Dendritic cell treated with granulocyte-macrophage colony-stimulating factor and Interleukin-4, amounts not matched to agents 40 ng/mL and 50 ng/mL, for 4 days (primary cell): Measurements from ENCODE around the gene GMNN.
"Not testable (repeated sequence)": the region's sequence is repeated elsewhere in the genome, so short reads cannot be mapped to it uniquely, and the experiment has no call there.

Experiments
- H3K27ac Mint-ChIP-seq: one replicate; pipeline ENCODE4 v1.8.0; 2022; ENCODE audit warnings: mild to moderate bottlenecking, mixed read lengths
- H3K27me3 Mint-ChIP-seq: one replicate; pipeline ENCODE4 v1.8.0; 2022; ENCODE audit warnings: mild to moderate bottlenecking, mixed read lengths
- H3K36me3 Mint-ChIP-seq: one replicate; pipeline ENCODE4 v1.8.0; 2022; ENCODE audit warnings: low read depth, mixed read lengths
- H3K4me1 Mint-ChIP-seq: one replicate; pipeline ENCODE4 v1.8.0; 2022; ENCODE audit warnings: low read depth, mixed read lengths
- H3K4me3 Mint-ChIP-seq: one replicate; pipeline ENCODE4 v1.8.0; 2022; ENCODE audit warnings: mild to moderate bottlenecking, moderate library complexity, mixed read lengths
- H3K9me3 Mint-ChIP-seq: one replicate; pipeline ENCODE4 v1.8.0; 2022; ENCODE audit warnings: mixed read lengths
- intact Hi-C: fragments of 100-400 bp; cut with micrococcal nuclease; formaldehyde crosslinking; loops from one replicate; pipeline ENCODE4 v1.15.0; 2022

GMNN gene

DNA sequence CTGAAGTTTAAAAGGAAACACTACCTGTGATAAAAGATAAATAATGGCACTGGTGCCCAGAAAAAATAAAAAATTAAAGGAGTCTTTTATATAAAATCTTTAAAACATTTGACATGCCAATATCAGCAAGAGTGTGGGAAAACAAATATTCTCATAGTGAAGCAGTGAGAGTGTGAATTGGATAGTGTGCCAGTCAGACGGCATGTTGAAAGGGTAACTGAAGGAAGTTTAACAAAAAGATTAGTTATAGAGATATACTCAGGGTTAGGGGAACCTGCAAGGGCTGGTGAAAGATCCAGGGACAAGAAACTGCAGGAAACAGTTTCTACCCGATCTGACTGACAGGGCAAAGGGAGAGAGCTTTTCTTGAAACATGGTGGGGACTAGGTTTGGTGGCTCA is 22.2 kb upstream of the GMNN start:
- H3K36me3 Mint-ChIP-seq = peaks cover 18% of the 10 kb centered on the region
- peak overlapping the region; percentile 56 for H3K27ac Mint-ChIP-seq
- intact Hi-C loops = no loop called here
- no peak overlapping the region for H3K4me3 Mint-ChIP-seq
- peaks cover 22% of the 10 kb centered on the region for H3K9me3 Mint-ChIP-seq
- H3K4me1 Mint-ChIP-seq = peaks cover 31% of the 10 kb centered on the region
- no peaks in the 10 kb centered on the region for H3K27me3 Mint-ChIP-seq

DNA sequence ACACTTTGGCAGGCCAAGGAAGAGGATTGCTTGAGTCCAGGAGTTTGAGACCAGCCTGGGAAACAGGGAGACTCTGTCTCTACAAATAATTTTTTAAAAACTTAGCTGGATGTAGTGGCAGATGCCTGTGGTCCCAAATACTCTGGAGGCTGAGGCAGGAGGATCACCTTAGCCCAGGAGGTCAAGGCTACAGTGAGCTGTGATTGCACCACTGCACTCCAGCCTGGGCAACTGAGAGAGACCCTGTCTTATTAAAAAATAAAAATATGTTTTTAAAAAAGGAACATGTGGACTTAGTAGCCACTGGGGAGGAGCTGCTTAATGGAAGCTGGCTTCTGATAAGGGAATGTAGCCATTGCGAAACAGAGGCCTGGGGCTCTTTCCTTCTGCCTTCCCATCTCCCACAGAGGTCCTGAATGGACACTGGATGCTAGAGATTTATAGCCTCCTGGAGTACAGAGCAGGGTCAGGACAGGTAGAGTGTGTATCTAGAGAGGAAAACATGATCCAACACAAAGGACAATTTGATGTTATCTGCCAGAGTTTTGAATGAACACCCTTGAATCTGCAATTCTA is 21.7 kb upstream of the GMNN start:
- H3K27ac Mint-ChIP-seq = peak overlapping the region; percentile 56
- intact Hi-C loops = no loop called here
- no peak overlapping the region for H3K4me3 Mint-ChIP-seq
- peaks cover 18% of the 10 kb centered on the region for H3K36me3 Mint-ChIP-seq
- no peaks in the 10 kb centered on the region for H3K27me3 Mint-ChIP-seq
- peaks cover 22% of the 10 kb centered on the region for H3K9me3 Mint-ChIP-seq
- peaks cover 32% of the 10 kb centered on the region for H3K4me1 Mint-ChIP-seq

DNA sequence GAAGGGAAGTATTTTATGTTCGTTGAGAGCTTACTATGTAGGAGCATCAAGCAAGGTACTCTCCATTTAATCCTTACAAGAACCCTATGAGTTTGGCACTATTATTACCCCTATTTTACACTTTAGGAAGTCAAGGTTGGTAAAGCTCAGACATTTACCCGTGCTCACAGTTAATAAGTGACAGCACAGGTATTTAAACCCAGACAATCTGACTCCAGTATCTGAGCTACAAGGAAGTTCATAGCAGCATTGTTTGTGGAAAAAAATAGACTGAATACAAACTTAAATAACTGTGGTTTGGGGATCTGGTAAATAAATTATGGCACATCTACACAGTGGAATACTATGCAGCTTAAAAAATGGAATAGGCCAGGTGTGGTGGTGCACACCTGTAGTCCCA is 21.2 kb upstream of the GMNN start:
- Mint-ChIP-seq H3K4me1 (peaks cover 32% of the 10 kb centered on the region), H3K27ac (no peak overlapping the region), H3K36me3 (peaks cover 18% of the 10 kb centered on the region), H3K9me3 (peaks cover 22% of the 10 kb centered on the region), H3K27me3 (no peaks in the 10 kb centered on the region), H3K4me3 (no peak overlapping the region)
- intact Hi-C loops = no loop called here

DNA sequence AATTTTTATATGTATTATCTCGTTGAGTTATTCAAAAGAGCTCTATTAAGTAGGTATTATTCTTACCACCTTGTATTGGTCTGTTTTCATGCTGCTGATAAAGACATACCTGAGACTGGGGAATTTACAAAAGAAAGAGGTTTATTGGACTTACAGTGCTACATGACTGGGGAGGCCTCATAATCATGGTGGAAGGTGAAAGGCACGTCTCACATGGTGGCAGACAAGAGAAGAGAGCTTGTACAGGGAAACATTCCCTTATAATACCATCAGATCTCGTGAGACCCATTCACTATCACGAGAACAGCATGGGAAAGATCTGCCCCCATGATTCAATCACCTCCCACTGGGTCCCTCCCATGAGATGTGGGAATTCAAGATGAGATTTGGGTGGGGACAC is 20.4 kb upstream of the GMNN start:
- H3K4me3 Mint-ChIP-seq, H3K27me3 Mint-ChIP-seq, H3K27ac Mint-ChIP-seq, intact Hi-C loops: not testable (repeated sequence)
- Mint-ChIP-seq H3K9me3 (peaks cover 22% of the 10 kb centered on the region), H3K36me3 (peaks cover 18% of the 10 kb centered on the region), H3K4me1 (peaks cover 26% of the 10 kb centered on the region)

DNA sequence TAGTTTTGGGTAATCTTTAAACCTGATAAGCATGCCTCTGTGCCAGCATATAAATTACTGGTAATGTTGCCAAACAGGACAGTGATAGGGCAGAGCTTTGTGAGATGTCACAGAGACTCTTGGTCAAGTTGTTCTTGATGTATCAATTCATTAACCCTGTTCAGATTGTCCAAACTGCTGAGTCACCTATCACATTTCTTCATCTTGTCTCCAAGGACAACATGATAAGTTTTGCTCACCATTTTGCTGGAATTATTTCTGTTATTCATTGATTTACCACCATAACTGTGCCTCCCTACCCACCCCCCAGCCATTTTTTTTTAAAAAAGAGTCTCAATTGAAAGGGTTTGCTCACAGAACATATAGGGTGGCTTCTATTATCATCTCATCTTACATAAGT is 19.5 kb upstream of the GMNN start:
- intact Hi-C loops = no loop called here
- H3K4me3 Mint-ChIP-seq = no peak overlapping the region
- no peaks in the 10 kb centered on the region for H3K27me3 Mint-ChIP-seq
- peaks cover 16% of the 10 kb centered on the region for H3K36me3 Mint-ChIP-seq
- H3K4me1 Mint-ChIP-seq = peaks cover 31% of the 10 kb centered on the region
- peaks cover 22% of the 10 kb centered on the region for H3K9me3 Mint-ChIP-seq
- no peak overlapping the region for H3K27ac Mint-ChIP-seq

DNA sequence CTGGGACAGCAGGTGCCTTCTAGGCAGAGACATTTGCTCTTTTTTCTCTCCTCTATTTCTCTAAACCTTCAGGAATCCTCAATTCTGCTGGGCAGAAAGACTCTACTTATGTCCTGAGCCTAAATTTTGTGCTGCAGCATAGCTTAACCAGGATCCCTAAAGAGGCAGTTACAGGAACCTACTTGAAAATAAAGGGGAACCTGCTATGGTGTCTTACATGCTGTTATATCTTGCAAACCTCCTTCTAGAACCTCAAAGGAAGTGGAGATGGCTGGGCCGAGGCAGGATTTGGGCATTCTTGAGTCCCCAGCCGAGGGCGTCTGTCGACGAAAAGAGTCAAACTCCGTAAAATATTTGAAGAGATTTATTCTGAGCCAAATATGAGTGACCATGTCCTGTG is 17.1 kb upstream of the GMNN start:
- Mint-ChIP-seq H3K36me3 (no peaks in the 10 kb centered on the region), H3K27ac (peak overlapping the region; percentile 80), H3K4me1 (peaks cover 44% of the 10 kb centered on the region), H3K27me3 (no peaks in the 10 kb centered on the region), H3K9me3 (peaks cover 8% of the 10 kb centered on the region), H3K4me3 (no peak overlapping the region)
- intact Hi-C loops = no loop called here

DNA sequence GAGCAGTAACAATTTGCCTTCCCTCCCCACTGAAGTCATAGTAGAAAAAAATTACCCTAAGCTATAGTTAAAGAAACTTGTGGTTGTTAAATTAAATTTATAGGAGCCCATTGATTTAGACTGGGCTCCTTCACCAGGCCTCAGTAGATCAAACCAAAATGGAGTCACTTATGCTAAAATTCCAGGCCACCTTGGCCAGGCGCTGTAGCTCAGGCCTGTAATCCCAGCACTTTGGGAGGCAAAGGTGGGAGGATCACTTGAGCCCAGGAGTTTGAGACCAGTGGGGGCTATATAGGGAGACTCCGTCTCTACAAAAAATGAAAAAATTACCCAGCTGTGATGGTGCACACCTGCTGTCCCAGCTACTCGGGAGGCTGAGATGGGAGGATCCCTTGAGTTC is 15.0 kb upstream of the GMNN start:
- Mint-ChIP-seq H3K9me3 (no peaks in the 10 kb centered on the region), H3K27me3 (no peaks in the 10 kb centered on the region), H3K27ac (peak overlapping the region; percentile 67), H3K36me3 (no peaks in the 10 kb centered on the region), H3K4me3 (no peak overlapping the region), H3K4me1 (peaks cover 45% of the 10 kb centered on the region)
- intact Hi-C loops = no loop called here

DNA sequence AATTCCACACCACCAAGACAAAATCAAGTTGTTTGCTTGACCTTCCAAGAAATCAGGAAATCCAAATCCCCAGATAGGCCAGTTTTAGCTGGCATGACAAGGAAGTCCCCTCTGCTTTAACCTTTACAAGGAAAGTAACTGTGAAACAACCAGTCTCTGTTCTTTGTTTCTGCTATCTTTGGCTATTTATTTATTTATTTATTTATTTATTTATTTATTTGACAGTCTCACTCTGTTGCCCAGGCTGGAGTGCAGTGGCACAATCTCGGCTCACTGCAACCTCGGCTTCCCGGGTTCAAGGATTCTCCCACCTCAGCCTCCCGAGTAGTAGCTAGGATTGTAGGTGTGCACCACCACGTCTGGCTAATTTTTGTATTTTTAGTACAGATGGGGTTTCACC is 14.5 kb upstream of the GMNN start:
- no peaks in the 10 kb centered on the region for H3K9me3 Mint-ChIP-seq
- intact Hi-C loops = no loop called here
- no peaks in the 10 kb centered on the region for H3K27me3 Mint-ChIP-seq
- H3K4me1 Mint-ChIP-seq = peaks cover 46% of the 10 kb centered on the region
- H3K36me3 Mint-ChIP-seq = no peaks in the 10 kb centered on the region
- H3K27ac Mint-ChIP-seq = peak overlapping the region; percentile 67
- no peak overlapping the region for H3K4me3 Mint-ChIP-seq

DNA sequence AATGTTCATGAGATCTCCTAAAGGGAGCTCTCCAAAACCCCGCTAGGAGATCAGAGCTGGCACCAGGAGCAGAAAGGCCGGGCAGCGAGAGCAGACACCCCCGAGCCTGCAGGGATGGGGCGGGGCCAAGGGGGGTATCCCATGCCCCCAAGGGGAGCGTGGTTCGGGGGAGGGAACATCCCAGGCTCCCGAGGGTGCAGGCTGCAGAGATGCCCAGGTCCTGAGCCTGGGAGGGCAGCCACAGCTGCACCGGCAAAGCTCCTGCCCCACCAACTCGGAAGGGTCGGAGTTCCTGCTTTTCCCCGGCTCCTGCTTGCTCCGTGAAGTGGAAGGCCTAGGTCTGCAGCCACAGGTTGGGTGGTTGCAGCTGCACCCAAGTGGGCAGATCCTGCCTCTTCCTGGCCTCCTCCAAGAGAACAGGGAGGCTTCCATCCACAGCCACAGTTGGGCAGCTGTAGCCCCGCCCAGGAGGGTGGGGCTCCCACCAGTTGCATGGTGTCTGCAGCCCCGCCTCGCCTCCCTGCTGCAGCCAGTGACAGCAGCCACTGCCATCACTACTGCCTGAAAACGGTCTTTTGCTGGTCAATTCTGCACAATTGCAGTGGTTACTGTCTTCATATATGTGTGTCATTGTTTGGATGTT is 13.4 kb upstream of the GMNN start:
- Mint-ChIP-seq H3K27ac (no peak overlapping the region), H3K36me3 (no peaks in the 10 kb centered on the region), H3K4me3 (no peak overlapping the region), H3K9me3 (no peaks in the 10 kb centered on the region), H3K27me3 (no peaks in the 10 kb centered on the region), H3K4me1 (peaks cover 46% of the 10 kb centered on the region)
- intact Hi-C loops = no loop called here

DNA sequence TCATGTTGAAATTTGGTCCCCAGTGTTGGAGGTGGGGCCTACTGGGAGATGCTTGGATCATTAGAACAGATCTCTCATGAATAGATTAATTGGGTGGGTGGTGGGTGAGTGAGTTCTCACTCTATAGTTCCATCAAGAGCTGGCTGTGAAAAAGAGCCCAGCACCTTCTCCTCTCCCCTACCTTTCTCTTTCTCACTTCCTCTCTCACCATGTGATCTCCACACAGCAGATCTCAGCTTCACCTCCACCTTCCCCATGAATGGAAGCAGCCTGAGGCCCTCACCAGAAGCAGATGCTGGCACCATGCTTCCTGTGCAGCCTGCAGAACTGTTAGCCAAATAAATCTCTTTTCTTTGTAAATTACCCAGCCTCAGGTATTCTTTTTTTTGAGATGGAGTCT is 12.9 kb upstream of the GMNN start:
- Mint-ChIP-seq H3K27me3 (no peaks in the 10 kb centered on the region), H3K4me1 (peaks cover 46% of the 10 kb centered on the region)
- intact Hi-C loops = no loop called here

DNA sequence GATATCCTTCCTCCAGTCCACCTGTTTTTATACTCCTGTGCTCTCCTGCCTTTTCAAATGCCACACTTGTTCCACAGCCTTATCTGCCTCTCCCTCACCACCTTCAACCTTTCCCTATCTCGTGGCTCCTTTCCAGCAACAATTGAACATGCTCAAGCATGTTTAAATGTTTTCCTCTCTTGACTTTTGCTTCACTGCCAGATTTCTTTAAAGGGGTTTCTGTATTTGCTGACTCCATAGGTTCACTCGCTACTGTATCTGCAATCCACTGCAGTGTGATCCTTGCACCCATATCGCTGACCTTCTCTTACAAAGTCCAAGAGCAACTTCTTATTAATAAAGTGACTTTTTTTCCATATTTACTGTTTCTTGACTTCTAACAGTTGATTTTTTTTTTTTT is 11.2 kb upstream of the GMNN start:
- intact Hi-C loops = no loop called here
- Mint-ChIP-seq H3K27me3 (no peaks in the 10 kb centered on the region), H3K27ac (peak overlapping the region; percentile 6), H3K36me3 (no peaks in the 10 kb centered on the region), H3K9me3 (no peaks in the 10 kb centered on the region), H3K4me3 (no peak overlapping the region), H3K4me1 (peaks cover 33% of the 10 kb centered on the region)

More for the DNA sequence above, 12.9 kb upstream of the GMNN start:
- Mint-ChIP-seq H3K36me3 (no peaks in the 10 kb centered on the region), H3K27ac (no peak overlapping the region), H3K9me3 (no peaks in the 10 kb centered on the region), H3K4me3 (no peak overlapping the region)

DNA sequence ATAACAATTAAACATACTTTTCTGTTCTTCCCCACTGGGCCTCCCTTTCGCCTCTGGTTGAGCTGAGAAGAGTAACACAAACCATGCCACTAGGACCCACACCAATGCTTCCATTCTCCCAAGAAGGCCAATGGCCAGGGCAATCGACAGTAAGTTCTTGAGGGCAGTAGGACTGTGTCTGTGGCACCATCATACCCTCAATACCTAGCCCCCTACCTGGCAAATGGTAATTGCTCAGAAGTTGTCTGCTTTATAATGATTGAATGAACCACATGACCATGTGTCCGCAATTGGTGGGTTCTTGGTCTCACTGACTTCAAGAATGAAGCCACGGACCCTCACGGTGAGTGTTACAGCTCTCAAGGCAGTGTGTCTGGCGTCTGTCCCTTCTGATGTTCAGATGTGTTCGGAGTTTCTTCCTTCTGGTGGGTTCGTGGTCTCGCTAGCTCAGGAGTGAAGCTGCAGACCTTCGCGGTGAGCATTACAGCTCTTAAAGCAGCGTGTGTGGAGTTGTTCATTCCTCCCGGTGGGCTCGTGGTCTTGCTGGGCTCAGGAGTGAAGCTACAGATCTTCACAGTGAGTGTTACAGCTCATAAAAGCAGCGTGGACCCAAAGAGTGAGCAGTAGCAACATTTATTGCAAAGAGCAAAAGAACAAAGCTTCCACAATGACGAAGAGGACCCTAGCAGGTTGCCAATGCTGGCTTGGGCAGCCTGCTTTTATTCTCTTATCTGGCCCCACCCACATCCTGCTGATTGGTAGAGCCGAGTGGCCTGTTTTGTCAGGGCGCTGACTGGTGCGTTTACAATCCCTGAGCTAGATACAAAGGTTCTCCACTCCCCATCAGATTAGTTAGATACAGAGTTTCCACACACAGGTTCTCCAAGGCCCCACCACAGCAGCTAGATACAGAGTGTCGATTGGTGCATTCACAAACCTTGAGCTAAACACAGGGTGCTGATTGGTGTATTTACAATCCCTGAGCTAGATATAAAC is 9.6 kb upstream of the GMNN start:
- H3K27me3 Mint-ChIP-seq, H3K36me3 Mint-ChIP-seq, H3K4me3 Mint-ChIP-seq, H3K9me3 Mint-ChIP-seq, intact Hi-C loops: not testable (repeated sequence)
- Mint-ChIP-seq H3K27ac (peak overlapping the region; percentile 6), H3K4me1 (peaks cover 26% of the 10 kb centered on the region)

DNA sequence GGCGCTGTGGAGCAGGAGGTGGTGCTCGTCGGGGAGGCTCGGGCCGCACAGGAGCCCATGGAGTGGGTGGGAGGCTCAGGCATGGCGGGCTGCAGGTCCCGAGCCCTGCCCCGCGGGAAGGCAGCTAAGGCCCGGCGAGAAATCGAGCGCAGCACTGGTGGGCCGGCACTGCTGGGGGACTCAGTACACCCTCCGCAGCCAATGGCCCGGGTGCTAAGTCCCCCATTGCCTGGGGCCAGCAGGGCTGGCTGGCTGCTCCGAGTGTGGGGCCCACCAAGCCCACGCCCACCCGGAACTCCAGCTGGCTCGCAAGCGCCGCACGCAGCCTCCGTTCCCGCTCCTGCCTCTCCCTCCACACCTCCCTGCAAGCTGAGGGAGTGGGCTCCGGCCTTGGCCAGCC is 8.8 kb upstream of the GMNN start:
- intact Hi-C loops = loop anchor here (1.0 kb wide), 2 partner anchors 48 to 185 kb away; no protein-coding TSS in a partner anchor
- H3K4me3 Mint-ChIP-seq, H3K9me3 Mint-ChIP-seq, H3K27me3 Mint-ChIP-seq, H3K36me3 Mint-ChIP-seq: not testable (repeated sequence)
- peaks cover 21% of the 10 kb centered on the region for H3K4me1 Mint-ChIP-seq
- H3K27ac Mint-ChIP-seq = peak overlapping the region; percentile 6
